Fibroblast of lung (primary cell): ENCODE results near the gene CARMIL3.

Source experiments
- CTCF ChIP-seq, 2 donors: IDR thresholded peaks in 1 of 2; conservative IDR thresholded peaks in 1 of 2; 1 replicate in 1 of 2; 2 replicates in 1 of 2; pipeline ENCODE4 v1.5.1; 2011 to 2012; ENCODE audit warnings: low read length in 2 of 2, control low read depth in 1 of 2, inconsistent platforms in 1 of 2, low read depth in 1 of 2, mild to moderate bottlenecking in 1 of 2
- EZH2 ChIP-seq: IDR thresholded peaks from 2 replicates; pipeline ENCODE4 v1.5.1; 2012; ENCODE audit warnings: low read length, control low read depth, mild to moderate bottlenecking; ENCODE audit errors: missing control alignments

GRCh38 chr14:24093901-24094840 lies 42.4 kb downstream of the CARMIL3 start, which contains the start of gene PCK2:
- peak in 1 of 2 donors; percentile 26 for TF ChIP-seq CTCF (conservative IDR thresholded peaks at IDR 0.05 in 1 of 2, IDR thresholded peaks at IDR 0.05 in 1 of 2; ENCODE audit: low read depth in 1 of 2, low read length in 2 of 2)
- no peak for TF ChIP-seq EZH2
